HG03108 (cell line): ENCODE data around the gene GFRA1.

ENCODE experiments used
- ATAC-seq: cut with Tn5 transposase; IDR thresholded peaks from one replicate; pipeline ENCODE4 v1.9.1; 2021; ENCODE audit warnings: moderate library complexity; ENCODE audit not compliant: unreplicated experiment

Gene GFRA1

GRCh38 chr10:116201670-116202430, 71.2 kb downstream of the GFRA1 start:
- no peak for ATAC-seq

- ATAC-seq = no peak
Observed at GRCh38 chr10:116201011-116201410, 72.0 kb downstream of the GFRA1 start.

GRCh38 chr10:116198676-116199035, 74.3 kb downstream of the GFRA1 start:
- ATAC-seq = no peak

GRCh38 chr10:116197946-116198675, 74.9 kb downstream of the GFRA1 start:
- ATAC-seq = no peak

GRCh38 chr10:116195583-116195982, 77.4 kb downstream of the GFRA1 start:
- ATAC-seq = no peak

GRCh38 chr10:116195039-116195438, 78.0 kb downstream of the GFRA1 start:
- no peak for ATAC-seq

GRCh38 chr10:116194061-116194460, 78.9 kb downstream of the GFRA1 start:
- ATAC-seq = no peak

GRCh38 chr10:116190883-116191282, 82.1 kb downstream of the GFRA1 start:
- ATAC-seq = no peak

- ATAC-seq = no peak
Observed at GRCh38 chr10:116186273-116186672, 86.7 kb downstream of the GFRA1 start.

- no peak for ATAC-seq
Observed at GRCh38 chr10:116185199-116185867, 87.7 kb downstream of the GFRA1 start.

- no peak for ATAC-seq
Observed at GRCh38 chr10:116184512-116184794, 88.6 kb downstream of the GFRA1 start.

- no peak for ATAC-seq
Observed at GRCh38 chr10:116183733-116184511, 89.1 kb downstream of the GFRA1 start.

- no peak for ATAC-seq
Observed at GRCh38 chr10:116182426-116182825, 90.6 kb downstream of the GFRA1 start.

- ATAC-seq = no peak
Observed at GRCh38 chr10:116178086-116178605, 94.9 kb downstream of the GFRA1 start.

GRCh38 chr10:116175231-116175630, 97.8 kb downstream of the GFRA1 start:
- no peak for ATAC-seq

GRCh38 chr10:116171505-116171904, 101.5 kb downstream of the GFRA1 start:
- ATAC-seq = no peak

- no peak for ATAC-seq
Observed at GRCh38 chr10:116170815-116171250, 102.2 kb downstream of the GFRA1 start.

- no peak for ATAC-seq
Observed at GRCh38 chr10:116169782-116170445, 103.1 kb downstream of the GFRA1 start.

GRCh38 chr10:116168745-116169144, 104.3 kb downstream of the GFRA1 start:
- no peak for ATAC-seq

GRCh38 chr10:116168329-116168728, 104.7 kb downstream of the GFRA1 start:
- no peak for ATAC-seq
